ENCODE measurements around the gene NOP16.
A peak's percentile ranks its signal among the peaks of the same experiment; 100 is the strongest.

NOP16 gene

DNA sequence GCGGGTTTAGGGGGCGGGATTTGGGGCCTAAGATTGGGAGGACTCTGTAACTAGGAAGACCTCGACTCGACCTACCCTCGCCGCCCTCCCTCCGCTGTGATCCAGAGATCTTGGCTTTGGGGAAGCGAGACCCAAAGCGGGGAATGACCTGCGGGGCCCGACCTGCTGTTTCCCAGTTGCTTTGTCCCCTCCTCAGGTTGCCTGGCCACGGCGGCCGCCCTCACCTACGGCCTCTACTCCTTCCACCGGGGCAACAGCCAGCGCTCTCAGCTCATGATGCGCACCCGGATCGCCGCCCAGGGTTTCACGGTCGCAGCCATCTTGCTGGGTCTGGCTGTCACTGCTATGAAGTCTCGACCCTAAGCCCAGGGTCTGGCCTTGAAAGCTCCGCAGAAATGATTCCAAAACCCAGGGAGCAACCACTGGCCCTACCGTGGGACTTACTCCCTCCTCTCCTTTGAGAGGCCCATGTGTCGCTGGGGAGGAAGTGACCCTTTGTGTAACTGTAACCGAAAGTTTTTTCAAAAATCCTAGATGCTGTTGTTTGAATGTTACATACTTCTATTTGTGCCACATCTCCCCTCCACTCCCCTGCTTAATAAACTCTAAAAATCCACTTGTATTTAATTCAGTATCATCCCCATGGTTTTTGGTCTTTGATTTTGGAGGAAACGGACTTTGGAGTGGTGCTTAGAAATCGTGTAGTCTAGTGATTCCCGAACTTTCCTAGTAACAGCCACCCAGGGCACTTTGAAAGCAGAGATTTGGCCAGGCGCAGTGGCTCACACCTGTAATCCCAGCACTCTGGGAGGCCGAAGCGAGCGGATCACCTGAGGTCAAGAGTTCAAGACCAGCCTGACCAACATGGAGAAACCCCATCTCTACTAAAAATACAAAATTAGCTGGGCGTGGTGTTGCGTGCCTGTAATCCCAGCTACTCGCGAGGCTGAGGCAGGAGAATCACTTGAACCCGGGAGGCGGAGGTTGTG, 1.0 kb upstream of the NOP16 start:
- intact Hi-C loops (cut with DNase I): loop anchor here (1.0 to 10.0 kb wide), 3 partner anchors 28 to 145 kb away; partner anchors contain the start of genes FAF2, KIAA1191 and RNF44
- peak in 1 of 10 donors; percentile 43 for DNase-seq

DNA sequence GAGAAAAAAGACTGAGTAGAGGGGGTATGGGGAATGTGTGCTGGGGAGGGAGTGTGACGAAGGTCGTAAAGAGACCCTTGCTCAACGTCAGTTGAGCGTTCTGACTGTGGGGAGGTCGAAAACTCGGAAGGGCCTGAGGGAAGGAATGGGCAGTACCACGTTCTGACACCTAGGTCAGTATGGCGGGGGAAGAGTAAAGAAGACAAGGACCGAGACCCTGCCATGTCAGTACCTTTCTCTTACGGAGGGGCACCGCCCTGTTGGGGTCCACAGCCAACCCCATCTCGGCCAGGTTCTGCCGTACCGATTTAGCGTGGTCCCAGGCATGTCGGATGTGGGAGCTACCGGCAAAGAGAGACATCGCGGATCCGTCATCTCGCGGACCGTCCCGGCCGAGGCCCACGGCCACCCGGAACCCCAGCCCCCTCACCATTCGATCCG, 375 bp downstream of the NOP16 start:
- intact Hi-C loops (cut with DNase I): loop anchor here (2.0 to 10.0 kb wide), 2 partner anchors 61 to 147 kb away; partner anchors contain the start of genes FAF2 and RNF44

DNA sequence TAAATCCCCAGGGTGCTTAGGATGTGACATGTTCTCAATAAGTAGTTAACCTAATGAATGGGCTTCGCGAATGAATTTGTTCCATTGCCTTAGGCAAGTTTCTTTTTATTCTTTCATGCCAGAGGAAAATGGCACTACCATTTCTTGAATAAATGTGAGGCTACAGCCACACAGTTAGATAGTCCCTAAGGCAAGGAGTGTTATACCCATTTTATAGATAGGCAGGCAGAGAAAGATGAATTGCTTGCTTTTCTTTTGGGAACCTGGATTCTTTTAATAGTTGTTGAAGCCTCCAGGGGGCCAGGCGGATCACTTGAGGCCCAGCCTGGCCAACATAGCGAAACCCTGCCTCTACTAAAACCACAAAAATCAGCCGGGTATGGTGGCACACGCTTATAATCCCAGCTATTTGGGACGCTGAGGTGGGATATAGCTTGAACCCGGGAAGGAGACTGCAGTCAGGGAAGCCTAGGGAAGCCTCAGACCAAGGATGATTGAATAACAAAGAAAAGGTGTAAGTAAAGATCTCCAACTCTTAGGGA, 943 bp downstream of the NOP16 start:
- intact Hi-C loops (cut with DNase I): loop anchor here (10.0 kb wide), 1 partner anchor 147 kb away; the partner anchor contains the start of gene RNF44
- DNase-seq: peak in 1 of 10 donors; percentile 22

More for the DNA sequence above, 375 bp downstream of the NOP16 start:
- DNase-seq: no peak

DNA sequence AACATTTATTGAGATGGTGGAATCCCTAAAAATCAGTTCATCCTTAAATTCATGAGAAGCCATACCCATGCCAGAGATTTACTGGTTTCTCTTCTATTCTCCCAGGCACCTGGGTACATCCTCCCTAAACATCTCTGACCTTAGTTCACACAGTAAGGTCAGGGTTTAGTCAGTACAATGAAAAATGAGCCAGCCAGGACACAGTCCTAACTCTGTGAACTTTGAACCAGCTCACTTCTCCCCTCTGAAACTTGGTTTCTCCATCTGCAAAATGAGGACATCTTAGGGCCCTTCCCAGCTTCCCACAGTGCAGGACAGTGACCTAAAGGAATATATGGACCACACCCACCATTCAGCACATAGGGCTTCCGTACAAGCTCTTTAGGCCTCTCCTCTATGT, 1.9 kb downstream of the NOP16 start:
- intact Hi-C loops (cut with DNase I): loop anchor here (10.0 kb wide), 1 partner anchor 148 kb away; the partner anchor contains the start of gene RNF44
- DNase-seq: no peak

GRCh38 chr5:176384991-176385390, 3.4 kb downstream of the NOP16 start:
- intact Hi-C loops (cut with DNase I): loop anchor here (10.0 kb wide), 1 partner anchor 150 kb away; the partner anchor contains the start of gene RNF44
- DNase-seq: peak in 1 of 10 donors; percentile 67

DNA sequence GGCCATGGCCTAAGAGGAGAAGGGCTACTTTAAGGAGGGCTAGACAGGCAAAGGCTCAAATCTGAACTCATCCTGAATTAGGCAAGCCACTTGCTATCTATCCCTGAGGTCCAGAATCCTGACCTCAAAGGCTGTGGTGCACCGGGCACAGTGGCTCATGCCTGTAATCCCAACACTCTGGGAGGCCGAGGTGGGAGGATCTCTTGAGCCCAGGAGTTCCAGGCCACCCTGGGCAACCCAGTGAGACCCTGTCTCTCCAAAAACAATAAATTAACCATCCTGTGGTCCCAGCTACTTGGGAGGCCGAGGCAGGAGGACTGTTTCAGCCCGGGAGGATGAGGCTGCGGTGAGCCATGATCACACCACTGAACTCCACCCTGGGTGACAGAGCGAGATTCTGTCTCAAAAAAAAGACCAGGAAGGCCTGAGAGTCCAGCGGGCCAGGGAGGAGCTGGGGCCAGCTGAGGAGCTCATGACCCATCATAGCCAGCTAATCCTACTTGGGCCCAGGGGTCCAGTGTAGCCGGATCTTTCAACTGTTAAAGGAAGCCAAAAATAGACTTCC, 4.0 kb downstream of the NOP16 start:
- intact Hi-C loops (cut with DNase I): loop anchor here (10.0 kb wide), 1 partner anchor 150 kb away; the partner anchor contains the start of gene RNF44
- DNase-seq: peak in 2 of 10 donors; percentile 55 to 65

DNA sequence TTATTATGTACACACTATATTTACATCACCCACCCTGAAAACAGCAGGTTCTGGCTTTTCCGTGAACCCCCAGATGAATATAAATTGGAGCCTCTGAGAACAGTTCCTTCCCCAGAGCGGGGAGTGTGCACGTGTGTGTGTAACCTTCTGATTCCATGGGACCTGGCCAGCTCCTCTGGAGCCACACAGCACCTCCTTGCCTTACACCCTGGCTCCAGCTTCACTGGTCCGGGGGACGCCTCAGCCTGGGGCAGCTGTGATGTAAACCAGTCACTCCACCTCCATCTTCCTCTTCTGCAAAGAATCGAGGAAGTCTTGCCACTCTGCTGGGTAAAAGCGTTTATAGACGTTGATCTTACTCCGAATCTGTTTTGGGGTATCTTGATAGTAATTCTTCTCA, 4.4 kb downstream of the NOP16 start:
- intact Hi-C loops (cut with DNase I): loop anchor here (10.0 kb wide), 1 partner anchor 151 kb away; the partner anchor contains the start of gene RNF44
- DNase-seq: no peak

DNA sequence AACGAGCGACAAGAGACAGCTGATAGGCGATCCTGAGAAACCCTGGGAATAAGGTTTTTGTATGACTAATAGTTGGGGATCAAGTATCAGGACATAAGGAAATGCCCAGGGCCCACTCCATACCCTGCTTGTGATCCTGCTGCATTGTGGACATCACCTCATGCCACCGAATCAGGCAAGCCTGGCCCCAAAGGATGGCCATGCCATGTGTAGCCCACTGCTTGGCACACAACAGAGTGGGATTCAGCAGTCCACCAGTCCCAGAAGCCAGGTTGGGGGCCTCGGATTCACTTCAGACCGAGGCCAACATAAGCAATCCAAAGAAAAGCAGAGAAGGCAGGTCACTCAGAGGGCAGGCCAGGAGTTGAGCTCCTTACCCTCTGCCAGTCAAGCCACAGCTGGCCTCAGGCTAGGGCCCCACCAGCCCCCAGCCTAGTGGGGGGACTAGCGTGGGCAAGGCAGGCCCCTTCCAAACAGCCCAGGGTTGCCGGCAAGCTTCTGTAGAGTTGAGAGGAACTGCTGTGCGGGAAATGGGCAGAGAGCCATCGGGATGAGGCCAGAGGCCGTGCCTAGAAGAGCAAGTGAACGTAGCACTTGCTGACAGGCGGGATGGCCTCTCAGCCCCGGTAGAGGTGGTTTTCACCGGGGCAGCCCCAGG, 5.0 kb downstream of the NOP16 start:
- peak in 1 of 10 donors; percentile 51 for DNase-seq
- intact Hi-C loops (cut with DNase I): loop anchor here (10.0 kb wide), 1 partner anchor 151 kb away; the partner anchor contains the start of gene RNF44

- peak in 1 of 10 donors; percentile 61 for DNase-seq
- intact Hi-C loops (cut with DNase I): loop anchor here (10.0 kb wide), 1 partner anchor 152 kb away; the partner anchor contains the start of gene RNF44
Measured at GRCh38 chr5:176382721-176383120, 5.7 kb downstream of the NOP16 start.

DNA sequence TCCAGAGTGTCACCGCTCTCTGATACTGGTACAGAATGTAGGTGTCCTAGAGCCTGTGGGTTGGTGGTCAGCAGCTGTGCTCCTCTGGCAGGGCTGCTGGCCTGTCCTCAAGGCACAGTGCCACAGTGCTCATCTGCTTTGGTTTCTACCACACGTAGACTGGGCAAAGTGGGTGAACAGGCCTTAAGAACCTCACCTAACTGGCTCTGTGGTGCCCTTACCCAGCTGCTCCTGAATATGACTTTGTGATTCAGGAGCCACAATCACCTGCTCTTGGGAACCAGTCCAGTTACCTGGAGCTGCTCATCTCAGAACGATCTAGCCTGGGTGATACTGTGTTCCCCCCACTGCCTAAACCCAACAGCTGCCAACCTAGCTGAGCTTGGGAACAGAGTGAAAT, 6.4 kb downstream of the NOP16 start:
- intact Hi-C loops (cut with DNase I): loop anchor here (10.0 kb wide), 1 partner anchor 153 kb away; the partner anchor contains the start of gene RNF44
- DNase-seq: peak in 1 of 10 donors; percentile 58

GRCh38 chr5:176381423-176381822, 7.0 kb downstream of the NOP16 start:
- DNase-seq: peak in 1 of 10 donors; percentile 64
- intact Hi-C loops (cut with DNase I): loop anchor here (10.0 kb wide), 1 partner anchor 153 kb away; the partner anchor contains the start of gene RNF44

GRCh38 chr5:176379881-176380280, 8.5 kb downstream of the NOP16 start:
- intact Hi-C loops (cut with DNase I): loop anchor here (10.0 kb wide), 1 partner anchor 155 kb away; the partner anchor contains the start of gene RNF44
- DNase-seq: no peak

DNA sequence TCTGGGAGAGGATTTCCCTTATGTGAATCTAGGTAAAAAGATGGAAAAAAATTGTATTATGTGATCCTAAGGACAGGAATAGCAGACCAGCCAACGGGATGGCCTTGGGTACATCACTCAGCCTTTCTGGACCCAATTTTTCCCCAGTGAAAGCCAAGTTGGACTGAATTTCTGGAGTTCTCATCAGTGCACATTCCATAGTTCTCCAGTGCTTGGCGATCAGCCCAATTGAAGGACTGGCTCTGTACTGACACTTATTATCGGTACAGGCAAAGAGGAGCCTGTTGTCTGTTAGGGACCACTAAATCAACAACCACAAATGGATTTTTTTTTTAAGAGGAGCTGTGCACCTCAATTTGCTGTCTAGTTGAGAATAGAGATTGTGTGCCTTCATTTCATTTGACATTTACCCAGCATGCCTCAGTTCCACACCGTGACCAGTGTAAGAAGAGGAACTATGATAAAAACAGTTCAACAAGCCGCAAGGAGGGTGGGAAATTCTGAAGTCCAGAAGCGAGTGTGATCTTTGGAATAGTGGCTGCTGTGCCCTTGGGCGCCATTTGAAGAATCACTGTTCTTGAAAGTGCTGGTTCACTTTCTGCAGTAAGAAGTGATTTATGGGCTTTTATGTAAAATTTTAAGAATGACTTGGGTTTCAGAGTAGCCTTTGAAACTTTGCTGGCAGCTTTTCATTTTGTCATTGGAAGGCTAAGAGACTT, 15.1 kb downstream of the NOP16 start:
- peak in 1 of 10 donors; percentile 35 for DNase-seq

GRCh38 chr5:176371621-176372539, 16.5 kb downstream of the NOP16 start:
- intact Hi-C loops (cut with DNase I): no loop called here
- DNase-seq: peak in 2 of 10 donors; percentile 43 to 51

More for the DNA sequence above, 15.1 kb downstream of the NOP16 start:
- intact Hi-C loops (cut with DNase I): no loop called here

GRCh38 chr5:176369934-176370711, 18.3 kb downstream of the NOP16 start:
- DNase-seq: no peak
- intact Hi-C loops (cut with DNase I): no loop called here

DNA sequence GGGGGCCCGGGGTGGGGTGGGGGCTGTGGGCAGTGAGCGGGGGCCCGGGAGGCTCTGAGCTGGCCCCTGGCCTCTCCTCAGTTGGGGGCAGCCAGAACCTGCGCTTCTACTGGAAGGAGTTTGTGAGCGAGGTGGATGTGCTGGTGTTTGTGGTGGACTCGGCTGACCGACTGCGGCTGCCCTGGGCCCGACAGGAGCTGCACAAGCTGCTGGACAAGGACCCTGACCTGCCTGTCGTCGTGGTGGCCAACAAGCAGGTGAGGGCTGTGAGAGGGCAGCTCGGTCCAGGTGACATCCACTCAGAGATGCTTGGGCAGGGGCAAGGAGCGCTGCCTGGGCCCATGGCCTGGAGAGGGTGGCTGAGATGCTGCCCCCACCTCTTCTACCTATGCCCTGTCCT, 19.7 kb downstream of the NOP16 start:
- intact Hi-C loops (cut with DNase I): no loop called here

More for the DNA sequence above, 19.7 kb downstream of the NOP16 start:
- no peak for DNase-seq

All from posterior cingulate gyrus (tissue), 11 donors.